ENCODE measurements around the gene CUTA.
"Not testable (repeated sequence)": the region's sequence is repeated elsewhere in the genome, so short reads cannot be mapped to it uniquely, and the experiment has no call there.

GRCh38 chr6:33398601-33399000 lies 19.3 kb downstream of the CUTA start:
- TF ChIP-seq, protein P1, sequence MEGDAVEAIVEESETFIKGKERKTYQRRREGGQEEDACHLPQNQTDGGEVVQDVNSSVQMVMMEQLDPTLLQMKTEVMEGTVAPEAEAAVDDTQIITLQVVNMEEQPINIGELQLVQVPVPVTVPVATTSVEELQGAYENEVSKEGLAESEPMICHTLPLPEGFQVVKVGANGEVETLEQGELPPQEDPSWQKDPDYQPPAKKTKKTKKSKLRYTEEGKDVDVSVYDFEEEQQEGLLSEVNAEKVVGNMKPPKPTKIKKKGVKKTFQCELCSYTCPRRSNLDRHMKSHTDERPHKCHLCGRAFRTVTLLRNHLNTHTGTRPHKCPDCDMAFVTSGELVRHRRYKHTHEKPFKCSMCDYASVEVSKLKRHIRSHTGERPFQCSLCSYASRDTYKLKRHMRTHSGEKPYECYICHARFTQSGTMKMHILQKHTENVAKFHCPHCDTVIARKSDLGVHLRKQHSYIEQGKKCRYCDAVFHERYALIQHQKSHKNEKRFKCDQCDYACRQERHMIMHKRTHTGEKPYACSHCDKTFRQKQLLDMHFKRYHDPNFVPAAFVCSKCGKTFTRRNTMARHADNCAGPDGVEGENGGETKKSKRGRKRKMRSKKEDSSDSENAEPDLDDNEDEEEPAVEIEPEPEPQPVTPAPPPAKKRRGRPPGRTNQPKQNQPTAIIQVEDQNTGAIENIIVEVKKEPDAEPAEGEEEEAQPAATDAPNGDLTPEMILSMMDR (conservative IDR thresholded peaks at IDR 0.05; ENCODE audit: low read length), result not testable (repeated sequence)
- not testable (repeated sequence) for TF ChIP-seq EZH2phosphoT487 (IDR thresholded peaks at IDR 0.05; ENCODE audit: borderline replicate concordance, low read depth, low read length)

Measured in OCI-LY7 (cell line).